Gastrocnemius medialis (tissue), 4 donors: ENCODE results near the gene SETBP1. TPM values are rescaled to one million over a fixed set of nuclear protein-coding genes. Genes with fewer than 3 reads are reported as not detected.

Experiments used
- ATAC-seq, 2 donors: fragments of 150-250 bp; one replicate each; pipeline ENCODE4 v1.9.1; 2016
- DNase-seq, 2 donors: peaks; one replicate each; pipeline ENCODE4 v3.0.0-alpha.2; 2019
- H3K27ac ChIP-seq, 4 donors: fragments of 200-600 bp; sonication (generic); 1 replicate in 1 of 4; 2 replicates in 3 of 4; pipeline ENCODE4 v1.5.1; 2016 to 2018; ENCODE audit warnings: mild to moderate bottlenecking in 2 of 4, moderate library complexity in 1 of 4
- H3K27me3 ChIP-seq, 3 donors: fragments of 200-600 bp; sonication (generic) in 2 of 3; 1 replicate in 1 of 3; 2 replicates in 2 of 3; pipeline versions ENCODE4 v1.5.1 to v1.6.0; 2016 to 2019; ENCODE audit warnings: mild to moderate bottlenecking in 1 of 3, moderate library complexity in 1 of 3
- H3K36me3 ChIP-seq, 2 donors: fragments of 200-600 bp; sonication (generic) in 1 of 2; one replicate each; pipeline ENCODE4 v1.5.1; 2017 to 2018
- H3K4me1 ChIP-seq, 2 donors: fragments of 200-600 bp; sonication (generic) in 1 of 2; one replicate each; pipeline ENCODE4 v1.5.1; 2016 to 2017; ENCODE audit warnings: mild to moderate bottlenecking in 2 of 2
- H3K4me3 ChIP-seq, 4 donors: fragments of 200-600 bp; sonication (generic) in 3 of 4; 1 replicate in 1 of 4; 2 replicates in 3 of 4; pipeline ENCODE4 v1.5.1; 2016 to 2019; ENCODE audit warnings: mild to moderate bottlenecking in 2 of 4
- H3K9me3 ChIP-seq, 3 donors: fragments of 200-600 bp; sonication (generic) in 2 of 3; 1 replicate in 1 of 3; 2 replicates in 2 of 3; pipeline ENCODE4 v1.5.1; 2016 to 2019
- POLR2A ChIP-seq, 2 donors: fragments of 450-650 bp; IDR thresholded peaks; one replicate each; pipeline ENCODE4 v1.6.1; 2017; ENCODE audit warnings: antibody characterized with exemption in 2 of 2, mild to moderate bottlenecking in 2 of 2, moderate library complexity in 2 of 2
- in situ Hi-C, 4 donors: fragments of 200-750 bp; cut with MboI; loops; one replicate each; pipeline versions ENCODE4 v1.15.0 to v1.8.0; 2017; ENCODE audit warnings: low sequenced_read_pairs in 4 of 4
- intact Hi-C: fragments of 100-400 bp; cut with DNase I; formaldehyde crosslinking; loops from one replicate; pipeline ENCODE4 v1.15.1; 2023; ENCODE audit warnings: low total_unique reads
- total RNA-seq, 4 donors: library from RNA; depleted of rRNA; stranded (reverse); fragments of >200 nt; gene quantifications; one replicate each; pipeline versions ENCODE4 v1.1.0 to v1.2.3, GENCODE V29; 2016
- TF ChIP-seq, protein P1 (sequence below), 5 experiments: fragments of 450-650 bp in 3 of 5; fragments of 200-600 bp in 2 of 5; sonication (generic) in 2 of 5; IDR thresholded peaks in 4 of 5; conservative IDR thresholded peaks in 1 of 5; 1 replicate in 4 of 5; 2 replicates in 1 of 5; pipeline ENCODE4 v1.5.1; 2016 to 2019; ENCODE audit warnings: antibody characterized with exemption in 5 of 5, mild to moderate bottlenecking in 3 of 5, moderate library complexity in 3 of 5

SETBP1 gene
- total RNA-seq, 4 donors from 2014 or later, result 9.2 to 20.0 (median 15.3) TPM

DNA sequence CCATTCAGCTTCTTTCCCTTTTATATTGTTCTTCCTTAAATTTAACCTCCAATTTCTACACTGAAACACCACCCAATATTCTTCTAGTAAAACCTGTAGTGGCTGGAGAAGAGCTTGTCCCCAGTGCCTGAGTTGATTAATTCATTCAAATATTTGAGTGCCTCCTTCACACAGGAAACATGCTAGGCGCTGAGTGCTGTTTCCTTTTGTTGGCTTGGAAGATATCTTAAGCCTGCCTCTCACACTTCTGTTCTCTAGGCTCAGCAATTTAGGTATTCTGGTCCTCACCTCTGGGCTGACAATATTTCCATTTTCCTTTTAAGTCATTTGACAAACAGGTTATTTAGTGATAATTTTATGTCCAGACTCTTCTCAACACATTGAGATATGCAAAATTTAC, 185.4 kb downstream of the SETBP1 start:
- no peaks in the 10 kb centered on the region for H3K36me3 ChIP-seq
- ATAC-seq (no peak), DNase-seq (no peak)
- TF ChIP-seq, protein P1, sequence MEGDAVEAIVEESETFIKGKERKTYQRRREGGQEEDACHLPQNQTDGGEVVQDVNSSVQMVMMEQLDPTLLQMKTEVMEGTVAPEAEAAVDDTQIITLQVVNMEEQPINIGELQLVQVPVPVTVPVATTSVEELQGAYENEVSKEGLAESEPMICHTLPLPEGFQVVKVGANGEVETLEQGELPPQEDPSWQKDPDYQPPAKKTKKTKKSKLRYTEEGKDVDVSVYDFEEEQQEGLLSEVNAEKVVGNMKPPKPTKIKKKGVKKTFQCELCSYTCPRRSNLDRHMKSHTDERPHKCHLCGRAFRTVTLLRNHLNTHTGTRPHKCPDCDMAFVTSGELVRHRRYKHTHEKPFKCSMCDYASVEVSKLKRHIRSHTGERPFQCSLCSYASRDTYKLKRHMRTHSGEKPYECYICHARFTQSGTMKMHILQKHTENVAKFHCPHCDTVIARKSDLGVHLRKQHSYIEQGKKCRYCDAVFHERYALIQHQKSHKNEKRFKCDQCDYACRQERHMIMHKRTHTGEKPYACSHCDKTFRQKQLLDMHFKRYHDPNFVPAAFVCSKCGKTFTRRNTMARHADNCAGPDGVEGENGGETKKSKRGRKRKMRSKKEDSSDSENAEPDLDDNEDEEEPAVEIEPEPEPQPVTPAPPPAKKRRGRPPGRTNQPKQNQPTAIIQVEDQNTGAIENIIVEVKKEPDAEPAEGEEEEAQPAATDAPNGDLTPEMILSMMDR (IDR thresholded peaks at IDR 0.05 in 4 of 5, conservative IDR thresholded peaks at IDR 0.05 in 1 of 5), result no peak
- no peak for TF ChIP-seq POLR2A (IDR thresholded peaks at IDR 0.05)
- in situ Hi-C loops, result no loop called here
- intact Hi-C loops, result no loop called here
- H3K9me3 ChIP-seq, result no peaks in the 10 kb centered on the region
- no peaks in the 10 kb centered on the region for H3K27me3 ChIP-seq
- H3K4me3 ChIP-seq, result no peak overlapping the region
- no peak overlapping the region for H3K27ac ChIP-seq
- peaks cover 10 to 33% of the 10 kb centered on the region in 2 donors for H3K4me1 ChIP-seq

GRCh38 chr18:44869533-44869932, 188.8 kb downstream of the SETBP1 start:
- DNase-seq (no peak), ATAC-seq (no peak)
- H3K4me3 ChIP-seq, result no peak overlapping the region
- no peaks in the 10 kb centered on the region for H3K36me3 ChIP-seq
- intact Hi-C loops (no loop called here), in situ Hi-C loops (no loop called here)
- H3K9me3 ChIP-seq, result no peaks in the 10 kb centered on the region
- no peak overlapping the region for H3K27ac ChIP-seq
- TF ChIP-seq, protein P1 (IDR thresholded peaks at IDR 0.05 in 4 of 5, conservative IDR thresholded peaks at IDR 0.05 in 1 of 5), result no peak
- TF ChIP-seq POLR2A (IDR thresholded peaks at IDR 0.05), result no peak
- no peaks in the 10 kb centered on the region for H3K4me1 ChIP-seq
- H3K27me3 ChIP-seq, result no peaks in the 10 kb centered on the region

DNA sequence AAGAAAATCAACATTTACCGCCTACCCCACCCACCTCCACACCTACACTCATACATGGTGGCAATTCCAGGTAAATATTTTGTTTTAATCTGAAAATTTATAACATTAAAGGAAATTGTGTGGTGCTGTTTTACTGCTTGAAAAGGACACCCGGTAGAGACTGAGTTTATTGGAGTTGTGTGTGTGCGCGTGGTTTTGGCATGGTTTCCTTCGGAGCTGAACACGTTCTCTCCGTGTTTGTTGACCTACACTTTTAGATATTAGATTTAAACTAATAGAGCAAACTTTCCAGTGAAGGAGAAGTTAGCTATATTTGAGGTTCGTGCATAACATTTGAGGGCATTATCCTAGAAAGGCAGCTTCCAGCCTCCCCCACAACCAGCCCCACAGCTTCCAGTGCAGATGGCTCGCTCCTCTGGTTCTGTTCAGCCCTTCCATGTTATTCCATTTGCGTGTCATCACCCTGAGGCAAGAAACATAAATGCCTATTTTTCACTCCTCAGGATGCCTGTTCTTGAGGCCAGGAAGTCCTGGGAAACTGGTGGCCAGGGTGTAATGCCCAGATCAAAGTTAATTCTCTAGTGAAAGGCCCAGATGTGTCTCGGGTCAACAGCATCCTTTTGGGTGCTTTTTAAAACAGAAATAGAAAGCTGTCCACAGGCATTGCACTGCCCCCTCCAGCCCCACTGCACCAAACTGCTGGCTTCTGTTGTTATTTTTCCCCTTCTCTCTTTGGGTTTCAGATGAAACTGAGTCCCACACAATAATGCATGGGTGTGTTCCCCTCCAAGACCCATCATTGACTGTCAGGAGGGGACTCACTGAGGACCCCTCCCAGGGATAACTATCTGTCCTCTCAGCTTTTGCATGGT, 190.2 kb downstream of the SETBP1 start:
- intact Hi-C loops (no loop called here), in situ Hi-C loops (no loop called here)
- ATAC-seq, result no peak
- Histone ChIP-seq H3K9me3 (no peaks in the 10 kb centered on the region), H3K4me1 (peaks cover 3% of the 10 kb centered on the region in 2 donors), H3K27me3 (no peaks in the 10 kb centered on the region), H3K36me3 (no peaks in the 10 kb centered on the region), H3K4me3 (no peak overlapping the region), H3K27ac (no peak overlapping the region)
- no peak for DNase-seq
- no peak for TF ChIP-seq POLR2A (IDR thresholded peaks at IDR 0.05)
- TF ChIP-seq, protein P1 (IDR thresholded peaks at IDR 0.05 in 4 of 5, conservative IDR thresholded peaks at IDR 0.05 in 1 of 5), result no peak

GRCh38 chr18:44871771-44872170, 191.1 kb downstream of the SETBP1 start:
- ATAC-seq, result no peak
- no peaks in the 10 kb centered on the region for H3K36me3 ChIP-seq
- intact Hi-C loops (no loop called here), in situ Hi-C loops (no loop called here)
- H3K4me1 ChIP-seq, result peaks cover 4 to 12% of the 10 kb centered on the region in 2 donors
- TF ChIP-seq POLR2A (IDR thresholded peaks at IDR 0.05), result no peak
- TF ChIP-seq, protein P1 (IDR thresholded peaks at IDR 0.05 in 4 of 5, conservative IDR thresholded peaks at IDR 0.05 in 1 of 5), result no peak
- H3K27ac ChIP-seq, result no peak overlapping the region
- DNase-seq, result no peak
- H3K27me3 ChIP-seq, result no peaks in the 10 kb centered on the region
- H3K4me3 ChIP-seq, result no peak overlapping the region
- no peaks in the 10 kb centered on the region for H3K9me3 ChIP-seq
